Ectodermal cell (in vitro differentiated cells): ENCODE results near the gene CERS6.

Experiments
- H3K27ac ChIP-seq: 2 replicates; pipeline ENCODE4 v1.7.0; 2013; ENCODE audit warnings: mild to moderate bottlenecking, low read depth, low read length; ENCODE audit not compliant: insufficient read depth, poor library complexity, severe bottlenecking
- H3K27me3 ChIP-seq: 2 replicates; pipeline ENCODE4 v1.7.0; 2013; ENCODE audit warnings: mild to moderate bottlenecking, low read length; ENCODE audit not compliant: insufficient read depth, control insufficient read depth, poor library complexity, severe bottlenecking
- H3K36me3 ChIP-seq: one replicate; pipeline ENCODE4 v1.7.0; 2013; ENCODE audit warnings: low read length; ENCODE audit not compliant: control insufficient read depth, insufficient read depth
- H3K4me1 ChIP-seq: one replicate; pipeline ENCODE4 v1.7.0; 2013; ENCODE audit warnings: low read length; ENCODE audit not compliant: control insufficient read depth, insufficient read depth
- H3K4me3 ChIP-seq: 2 replicates; pipeline ENCODE4 v1.7.0; 2013; ENCODE audit warnings: low read depth, low read length, control low read depth; ENCODE audit not compliant: insufficient read depth
- H3K9me3 ChIP-seq: 2 replicates; pipeline ENCODE4 v1.7.0; 2013; ENCODE audit warnings: mild to moderate bottlenecking, low read length, moderate library complexity; ENCODE audit not compliant: control insufficient read depth
- WGBS, 2 experiments: methylation state at CpG; one replicate each; pipeline ENCODE4 v1.1.7; 2013; ENCODE audit warnings: missing lambda C conversion rate in 2 of 2; 5-methylcytosine and 5-hydroxymethylcytosine counted together

CERS6 gene

GRCh38 chr2:168429988-168430387, 26.1 kb upstream of the CERS6 start:
- Histone ChIP-seq H3K27me3 (no peaks in the 10 kb centered on the region), H3K9me3 (no peaks in the 10 kb centered on the region), H3K4me3 (no peak overlapping the region), H3K36me3 (no peaks in the 10 kb centered on the region), H3K27ac (no peak overlapping the region), H3K4me1 (no peaks in the 10 kb centered on the region)
- 90 to 94% methylated on average over 6 of the region's 6 CpGs for WGBS, 2 experiments

- H3K36me3 ChIP-seq, result no peaks in the 10 kb centered on the region
- WGBS, 2 experiments, result 90 to 100% methylated on average over 2 to 3 of the region's 3 CpGs
These were observed 25.6 kb upstream of the CERS6 start for GRCh38 chr2:168430431-168430830.

GRCh38 chr2:168431301-168432024, 24.6 kb upstream of the CERS6 start:
- H3K4me3 ChIP-seq, result no peak overlapping the region
- no peaks in the 10 kb centered on the region for H3K9me3 ChIP-seq
- no peaks in the 10 kb centered on the region for H3K4me1 ChIP-seq
- no peaks in the 10 kb centered on the region for H3K36me3 ChIP-seq
- no peaks in the 10 kb centered on the region for H3K27me3 ChIP-seq
- WGBS, 2 experiments, result 77 to 100% methylated on average over 1 of the region's 1 CpG
- H3K27ac ChIP-seq, result no peak overlapping the region

More at GRCh38 chr2:168430431-168430830, 25.6 kb upstream of the CERS6 start:
- no peak overlapping the region for H3K4me3 ChIP-seq
- no peaks in the 10 kb centered on the region for H3K27me3 ChIP-seq
- H3K9me3 ChIP-seq, result no peaks in the 10 kb centered on the region
- H3K27ac ChIP-seq, result no peak overlapping the region
- no peaks in the 10 kb centered on the region for H3K4me1 ChIP-seq

- H3K9me3 ChIP-seq, result no peaks in the 10 kb centered on the region
- no peaks in the 10 kb centered on the region for H3K27me3 ChIP-seq
- H3K36me3 ChIP-seq, result no peaks in the 10 kb centered on the region
- no peak overlapping the region for H3K4me3 ChIP-seq
- WGBS, 2 experiments, result 72 to 96% methylated on average over 2 to 3 of the region's 3 CpGs
- no peak overlapping the region for H3K27ac ChIP-seq
- H3K4me1 ChIP-seq, result no peaks in the 10 kb centered on the region
These were observed 24.0 kb upstream of the CERS6 start for GRCh38 chr2:168432100-168432499.

GRCh38 chr2:168432565-168433186, 23.4 kb upstream of the CERS6 start:
- Histone ChIP-seq H3K27me3 (no peaks in the 10 kb centered on the region), H3K4me3 (no peak overlapping the region), H3K4me1 (no peaks in the 10 kb centered on the region), H3K36me3 (no peaks in the 10 kb centered on the region), H3K9me3 (no peaks in the 10 kb centered on the region), H3K27ac (no peak overlapping the region)
- 82 to 89% methylated on average over 3 of the region's 3 CpGs for WGBS, 2 experiments

- WGBS, 2 experiments, result 86 to 92% methylated on average over 1 to 2 of the region's 2 CpGs
- no peaks in the 10 kb centered on the region for H3K9me3 ChIP-seq
- H3K27ac ChIP-seq, result no peak overlapping the region
- no peak overlapping the region for H3K4me3 ChIP-seq
- no peaks in the 10 kb centered on the region for H3K4me1 ChIP-seq
- H3K27me3 ChIP-seq, result no peaks in the 10 kb centered on the region
- H3K36me3 ChIP-seq, result no peaks in the 10 kb centered on the region
These were observed 22.5 kb upstream of the CERS6 start for GRCh38 chr2:168433527-168433926.

GRCh38 chr2:168434146-168434545, 21.9 kb upstream of the CERS6 start:
- H3K36me3 ChIP-seq, result no peaks in the 10 kb centered on the region
- H3K27ac ChIP-seq, result no peak overlapping the region
- WGBS, 2 experiments, result 95 to 100% methylated on average over 1 to 2 of the region's 2 CpGs
- H3K4me3 ChIP-seq, result no peak overlapping the region
- no peaks in the 10 kb centered on the region for H3K9me3 ChIP-seq
- no peaks in the 10 kb centered on the region for H3K27me3 ChIP-seq
- no peaks in the 10 kb centered on the region for H3K4me1 ChIP-seq

- Histone ChIP-seq H3K27ac (no peak overlapping the region), H3K27me3 (no peaks in the 10 kb centered on the region), H3K9me3 (no peaks in the 10 kb centered on the region), H3K4me3 (no peak overlapping the region), H3K4me1 (no peaks in the 10 kb centered on the region), H3K36me3 (no peaks in the 10 kb centered on the region)
These were observed 19.2 kb upstream of the CERS6 start for GRCh38 chr2:168436840-168437239.

GRCh38 chr2:168438553-168438952, 17.5 kb upstream of the CERS6 start:
- Histone ChIP-seq H3K27ac (no peak overlapping the region), H3K9me3 (no peaks in the 10 kb centered on the region), H3K36me3 (no peaks in the 10 kb centered on the region), H3K27me3 (no peaks in the 10 kb centered on the region), H3K4me1 (no peaks in the 10 kb centered on the region), H3K4me3 (no peak overlapping the region)
- 95 to 99% methylated on average over 6 of the region's 6 CpGs for WGBS, 2 experiments

- Histone ChIP-seq H3K4me3 (no peak overlapping the region), H3K36me3 (no peaks in the 10 kb centered on the region)
- WGBS, 2 experiments, result 98 to 100% methylated on average over 3 of the region's 3 CpGs
These were observed 16.5 kb upstream of the CERS6 start for GRCh38 chr2:168439536-168439935.

More at GRCh38 chr2:168439536-168439935, 16.5 kb upstream of the CERS6 start:
- Histone ChIP-seq H3K9me3 (no peaks in the 10 kb centered on the region), H3K27ac (no peak overlapping the region), H3K4me1 (no peaks in the 10 kb centered on the region), H3K27me3 (no peaks in the 10 kb centered on the region)
